Neutrophil (primary cell): ENCODE measurements around the gene C11orf52.
"Not testable (repeated sequence)": the region's sequence is repeated elsewhere in the genome, so short reads cannot be mapped to it uniquely, and the experiment has no call there.

Experiments used
- H3K27ac ChIP-seq: fragments of 200-600 bp; sonication (generic); 2 replicates; pipeline ENCODE4 v1.5.1; 2016; ENCODE audit warnings: mild to moderate bottlenecking, moderate library complexity
- H3K27me3 ChIP-seq: fragments of 200-600 bp; sonication (generic); 2 replicates; pipeline ENCODE4 v1.6.0; 2016; ENCODE audit warnings: mild to moderate bottlenecking
- H3K36me3 ChIP-seq: fragments of 200-600 bp; sonication (generic); 2 replicates; pipeline ENCODE4 v1.5.1; 2017
- H3K4me1 ChIP-seq, 2 experiments: fragments of 200-600 bp in 1 of 2; sonication (generic) in 1 of 2; 1 replicate in 1 of 2; 2 replicates in 1 of 2; pipeline versions ENCODE4 v1.5.1 to v1.6.1; 2013 to 2016; ENCODE audit warnings: low read depth in 1 of 2, low read length in 1 of 2, mild to moderate bottlenecking in 1 of 2, moderate library complexity in 1 of 2; ENCODE audit not compliant: control insufficient read depth in 1 of 2, insufficient read depth in 1 of 2
- H3K4me3 ChIP-seq, 2 experiments: fragments of 200-600 bp in 1 of 2; sonication (generic) in 1 of 2; 1 replicate in 1 of 2; 2 replicates in 1 of 2; pipeline ENCODE4 v1.5.1; 2013 to 2016; ENCODE audit warnings: low read depth in 1 of 2, low read length in 1 of 2, mild to moderate bottlenecking in 1 of 2, moderate library complexity in 1 of 2
- H3K9me3 ChIP-seq: fragments of 200-600 bp; sonication (generic); 2 replicates; pipeline ENCODE4 v1.5.1; 2016
- CTCF ChIP-seq: fragments of 200-600 bp; sonication (generic); IDR thresholded peaks from 2 replicates; pipeline ENCODE4 v1.5.1; 2016; ENCODE audit warnings: antibody characterized with exemption

The C11orf52 gene

GRCh38 chr11:111878385-111878848 lies 40.3 kb upstream of the C11orf52 start:
- H3K27ac ChIP-seq = peak overlapping the region; percentile 96
- no peaks in the 10 kb centered on the region for H3K9me3 ChIP-seq
- TF ChIP-seq CTCF = no peak
- peaks cover 14 to 18% of the 10 kb centered on the region in 2 experiments for H3K4me1 ChIP-seq
- peak overlapping the region; percentile 89 to 96 for H3K4me3 ChIP-seq
- no peaks in the 10 kb centered on the region for H3K36me3 ChIP-seq
- H3K27me3 ChIP-seq = no peaks in the 10 kb centered on the region

- Histone ChIP-seq H3K9me3 (no peaks in the 10 kb centered on the region), H3K27ac (peak within 1 kb of the TSS; percentile 96), H3K4me1 (peaks cover 14 to 18% of the 10 kb centered on the region in 2 experiments), H3K4me3 (peak within 1 kb of the TSS; percentile 89 to 96), H3K36me3 (no peaks in the 10 kb centered on the region), H3K27me3 (no peaks in the 10 kb centered on the region)
- TF ChIP-seq CTCF = peak; percentile 96
Measured at GRCh38 chr11:111878849-111879636, 39.7 kb upstream of the C11orf52 start, which contains the start of the genes CFAP68 and FDXACB1. Gene CFAP68, plus strand, starts transcription at chr11:111879541. Its CDS starts 20 bp downstream, at chr11:111879561. Gene FDXACB1, minus strand, starts transcription at chr11:111879165. Its CDS starts 33 bp downstream, at chr11:111879132.

GRCh38 chr11:111879637-111879960 lies 39.1 kb upstream of the C11orf52 start:
- Histone ChIP-seq H3K27me3 (no peaks in the 10 kb centered on the region), H3K27ac (peak overlapping the region; percentile 96), H3K4me3 (peak overlapping the region; percentile 89 to 96), H3K9me3 (no peaks in the 10 kb centered on the region), H3K4me1 (peaks cover 14 to 18% of the 10 kb centered on the region in 2 experiments), H3K36me3 (no peaks in the 10 kb centered on the region)
- no peak for TF ChIP-seq CTCF

GRCh38 chr11:111882202-111882601 lies 36.5 kb upstream of the C11orf52 start:
- Histone ChIP-seq H3K9me3 (no peaks in the 10 kb centered on the region), H3K4me3 (no peak overlapping the region), H3K4me1 (peaks cover 14 to 18% of the 10 kb centered on the region in 2 experiments), H3K36me3 (no peaks in the 10 kb centered on the region), H3K27me3 (no peaks in the 10 kb centered on the region), H3K27ac (no peak overlapping the region)
- no peak for TF ChIP-seq CTCF

GRCh38 chr11:111885053-111885452 lies 33.7 kb upstream of the C11orf52 start:
- not testable (repeated sequence) for H3K4me1 ChIP-seq, H3K27ac ChIP-seq, H3K36me3 ChIP-seq, H3K27me3 ChIP-seq, H3K9me3 ChIP-seq, H3K4me3 ChIP-seq

GRCh38 chr11:111886032-111886431 lies 32.7 kb upstream of the C11orf52 start:
- Histone ChIP-seq H3K4me1 (no peaks in the 10 kb centered on the region), H3K9me3 (no peaks in the 10 kb centered on the region), H3K4me3 (no peak overlapping the region), H3K27me3 (no peaks in the 10 kb centered on the region), H3K36me3 (no peaks in the 10 kb centered on the region), H3K27ac (no peak overlapping the region)
- no peak for TF ChIP-seq CTCF
